DOHH2 (cell line): Measurements from ENCODE around the gene SETD3.

Experiments used
- H3F3A ChIP-seq: fragments of 200-600 bp; sonication (generic), shearing (Covaris generic); 2 replicates; pipeline ENCODE4 v1.6.0; 2016; ENCODE audit warnings: antibody characterized with exemption, mild to moderate bottlenecking; ENCODE audit not compliant: control insufficient read depth, insufficient read depth
- H3K27ac ChIP-seq: fragments of 200-600 bp; sonication (generic); 2 replicates; pipeline ENCODE4 v1.5.1; 2014; ENCODE audit warnings: low read depth, mild to moderate bottlenecking, low read length, moderate library complexity
- H3K27me3 ChIP-seq: fragments of 200-600 bp; sonication (generic); 2 replicates; pipeline ENCODE4 v1.6.1; 2014; ENCODE audit warnings: mild to moderate bottlenecking, low read length, mixed read lengths; ENCODE audit not compliant: control insufficient read depth
- H3K36me3 ChIP-seq: fragments of 200-600 bp; sonication (generic); 2 replicates; pipeline ENCODE4 v1.6.1; 2014; ENCODE audit warnings: mild to moderate bottlenecking, low read length, moderate library complexity, mixed read lengths; ENCODE audit not compliant: control insufficient read depth
- H3K4me1 ChIP-seq: fragments of 200-600 bp; sonication (generic); 2 replicates; pipeline ENCODE4 v1.6.1; 2014; ENCODE audit warnings: mild to moderate bottlenecking, low read length, mixed read lengths; ENCODE audit not compliant: control insufficient read depth
- H3K4me2 ChIP-seq: fragments of 200-600 bp; sonication (generic); 2 replicates; pipeline ENCODE4 v1.6.0; 2014; ENCODE audit warnings: mild to moderate bottlenecking, low read length, moderate library complexity
- H3K4me3 ChIP-seq: fragments of 200-600 bp; sonication (generic); 2 replicates; pipeline ENCODE4 v1.5.1; 2014; ENCODE audit warnings: mild to moderate bottlenecking, low read length, mixed read lengths
- H3K79me2 ChIP-seq: fragments of 200-600 bp; sonication (generic); 2 replicates; pipeline ENCODE4 v1.6.1; 2014; ENCODE audit warnings: mild to moderate bottlenecking, low read length, mixed read lengths; ENCODE audit not compliant: control insufficient read depth
- H3K9me2 ChIP-seq: fragments of 200-600 bp; sonication (generic); replicated peaks from 2 replicates; pipeline ENCODE4 v1.6.1; 2014; ENCODE audit warnings: mild to moderate bottlenecking, low read length, mixed read lengths; ENCODE audit not compliant: control insufficient read depth
- H3K9me3 ChIP-seq: fragments of 200-600 bp; sonication (generic); 2 replicates; pipeline ENCODE4 v1.6.1; 2014; ENCODE audit warnings: antibody characterized with exemption, low read length, mixed read lengths; ENCODE audit not compliant: control insufficient read depth, insufficient read depth
- H4K20me1 ChIP-seq: fragments of 200-600 bp; sonication (generic); 2 replicates; pipeline ENCODE4 v1.6.0; 2014; ENCODE audit warnings: low read depth, mild to moderate bottlenecking, antibody characterized with exemption, low read length, moderate library complexity; ENCODE audit not compliant: control insufficient read depth, insufficient read depth
- CTCF ChIP-seq: fragments of 200-600 bp; sonication (generic); IDR thresholded peaks from one replicate; pipeline ENCODE4 v1.5.1; 2014; ENCODE audit warnings: antibody characterized with exemption, mild to moderate bottlenecking, low read depth, low read length; ENCODE audit not compliant: poor library complexity, severe bottlenecking
- EZH2phosphoT487 ChIP-seq: fragments of 200-600 bp; sonication (generic); IDR thresholded peaks from 2 replicates; pipeline ENCODE4 v1.6.1; 2017; ENCODE audit warnings: borderline replicate concordance, mild to moderate bottlenecking, antibody characterized with exemption, low read length, moderate library complexity, mixed read lengths

SETD3 gene

GRCh38 chr14:99391671-99392070 is 89.0 kb downstream of the SETD3 start:
- no peak for TF ChIP-seq CTCF
- no peak for TF ChIP-seq EZH2phosphoT487
- H4K20me1 ChIP-seq = peaks cover 11% of the 10 kb centered on the region
- H3K9me3 ChIP-seq = no peaks in the 10 kb centered on the region
- H3K4me2 ChIP-seq = no peak overlapping the region
- H3F3A ChIP-seq = no peaks in the 10 kb centered on the region
- no peak overlapping the region for H3K4me3 ChIP-seq
- H3K4me1 ChIP-seq = peaks cover 3% of the 10 kb centered on the region; the same call in 1 of the 2 replicates
- H3K27me3 ChIP-seq = no peaks in the 10 kb centered on the region
- H3K9me2 ChIP-seq = no peaks in the 10 kb centered on the region
- no peak overlapping the region for H3K27ac ChIP-seq
- no peaks in the 10 kb centered on the region for H3K79me2 ChIP-seq
- H3K36me3 ChIP-seq = no peaks in the 10 kb centered on the region

GRCh38 chr14:99389174-99389826 is 91.4 kb downstream of the SETD3 start:
- no peaks in the 10 kb centered on the region for H3K4me1 ChIP-seq
- no peaks in the 10 kb centered on the region for H3F3A ChIP-seq
- H3K9me2 ChIP-seq = no peaks in the 10 kb centered on the region
- no peaks in the 10 kb centered on the region for H3K79me2 ChIP-seq
- no peak overlapping the region for H3K4me3 ChIP-seq
- H3K36me3 ChIP-seq = no peaks in the 10 kb centered on the region
- 0 out of 2 replicates have a peak overlapping the region, but pooled peaks have one; percentile 30 for H3K4me2 ChIP-seq
- TF ChIP-seq EZH2phosphoT487 = no peak
- TF ChIP-seq CTCF = peak; percentile 89
- H3K27ac ChIP-seq = no peak overlapping the region
- peaks cover 13% of the 10 kb centered on the region for H3K27me3 ChIP-seq
- H3K9me3 ChIP-seq = no peaks in the 10 kb centered on the region
- peaks cover 11% of the 10 kb centered on the region for H4K20me1 ChIP-seq

- Histone ChIP-seq H3K9me2 (no peaks in the 10 kb centered on the region), H4K20me1 (peaks cover 10% of the 10 kb centered on the region), H3K4me3 (no peak overlapping the region), H3K27ac (no peak overlapping the region), H3K9me3 (no peaks in the 10 kb centered on the region), H3K4me2 (no peak overlapping the region), H3K36me3 (no peaks in the 10 kb centered on the region), H3F3A (no peaks in the 10 kb centered on the region), H3K4me1 (no peaks in the 10 kb centered on the region), H3K79me2 (no peaks in the 10 kb centered on the region), H3K27me3 (peaks cover 13% of the 10 kb centered on the region)
- TF ChIP-seq CTCF = no peak
- TF ChIP-seq EZH2phosphoT487 = no peak
Measured at GRCh38 chr14:99388286-99388685, 92.4 kb downstream of the SETD3 start.
